Middle frontal gyrus (tissue), 1 donor: ENCODE measurements around the gene HRH1.
"Not testable (repeated sequence)": the region's sequence is repeated elsewhere in the genome, so short reads cannot be mapped to it uniquely, and the experiment has no call there.

Experiments
- DNase-seq: peaks from one replicate; pipeline ENCODE4 v3.0.0-alpha.2; 2015; ENCODE audit warnings: low spot score; ENCODE audit errors: extremely low spot score

Gene HRH1

GRCh38 chr3:11154036-11154952, at the start of gene HRH1:
Gene HRH1 (plus strand): TSS chr3:11154493. CDS start chr3:11259038, 104,545 bp downstream.
- no peak for DNase-seq

- not testable (repeated sequence) for DNase-seq
These were observed 41.0 kb upstream of the HRH1 start for GRCh38 chr3:11113316-11113715.

- no peak for DNase-seq
These were observed 38.7 kb upstream of the HRH1 start for GRCh38 chr3:11115548-11115947.

- DNase-seq: peak; percentile 34
These were observed 37.8 kb upstream of the HRH1 start for GRCh38 chr3:11116336-11117059.

- DNase-seq: no peak
These were observed 36.7 kb upstream of the HRH1 start for GRCh38 chr3:11117591-11117990.

GRCh38 chr3:11118181-11118682, 36.1 kb upstream of the HRH1 start:
- DNase-seq: no peak

- no peak for DNase-seq
These were observed 34.0 kb upstream of the HRH1 start for GRCh38 chr3:11120091-11120805.

GRCh38 chr3:11126653-11127052, 27.6 kb upstream of the HRH1 start:
- DNase-seq: no peak

- DNase-seq: no peak
These were observed 25.3 kb upstream of the HRH1 start for GRCh38 chr3:11128682-11129632.

GRCh38 chr3:11130385-11130784, 23.9 kb upstream of the HRH1 start:
- no peak for DNase-seq

GRCh38 chr3:11131371-11131770, 22.9 kb upstream of the HRH1 start:
- DNase-seq: no peak

GRCh38 chr3:11131886-11132285, 22.4 kb upstream of the HRH1 start:
- DNase-seq: not testable (repeated sequence)

- no peak for DNase-seq
These were observed 21.4 kb upstream of the HRH1 start for GRCh38 chr3:11132861-11133260.

- DNase-seq: no peak
These were observed 19.5 kb upstream of the HRH1 start for GRCh38 chr3:11134794-11135193.

- no peak for DNase-seq
These were observed 18.2 kb upstream of the HRH1 start for GRCh38 chr3:11136116-11136515.

GRCh38 chr3:11136830-11137626, 17.3 kb upstream of the HRH1 start:
- DNase-seq: no peak

- DNase-seq: no peak
These were observed 16.7 kb upstream of the HRH1 start for GRCh38 chr3:11137627-11137959.

GRCh38 chr3:11138371-11138770, 15.9 kb upstream of the HRH1 start:
- no peak for DNase-seq

GRCh38 chr3:11140030-11140712, 14.1 kb upstream of the HRH1 start:
- no peak for DNase-seq
